Brain microvascular endothelial cell (primary cell): ENCODE results near the gene TMPRSS11B.
"Not testable (repeated sequence)": the region's sequence is repeated elsewhere in the genome, so short reads cannot be mapped to it uniquely, and the experiment has no call there.

Experiments used
- DNase-seq: peaks from one replicate; pipeline ENCODE4 v3.0.0-alpha.2; 2020
- H3K27ac ChIP-seq: fragments of 250-450 bp; sonication (Bioruptor Pico); 2 replicates; pipeline ENCODE4 v1.5.1; 2020; ENCODE audit warnings: mild to moderate bottlenecking, moderate library complexity
- H3K27me3 ChIP-seq: fragments of 250-450 bp; sonication (Bioruptor Pico); replicated peaks from 2 replicates; pipeline ENCODE4 v1.5.1; 2020; ENCODE audit warnings: mild to moderate bottlenecking
- H3K36me3 ChIP-seq: fragments of 250-450 bp; sonication (Bioruptor Pico); replicated peaks from 2 replicates; pipeline ENCODE4 v1.5.1; 2020; ENCODE audit warnings: mild to moderate bottlenecking
- H3K4me3 ChIP-seq: 2 replicates; pipeline ENCODE4 v1.5.1; 2011; ENCODE audit warnings: low read depth, mild to moderate bottlenecking, control low read depth, low read length, moderate library complexity
- CTCF ChIP-seq: IDR thresholded peaks from 2 replicates; pipeline ENCODE4 v1.5.1; 2011; ENCODE audit warnings: low read depth, mild to moderate bottlenecking, moderate library complexity, low read length, control low read depth, inconsistent platforms; ENCODE audit errors: missing control alignments
- in situ Hi-C: cut with HindIII; loops from 2 replicates; pipeline ENCODE4 v1.10.0; 2017; ENCODE audit warnings: low sequenced_read_pairs, low pct_ligation_motif_present

The TMPRSS11B gene

GRCh38 chr4:68216501-68216900 lies 29.0 kb downstream of the TMPRSS11B start:
- no peaks in the 10 kb centered on the region for H3K36me3 ChIP-seq
- TF ChIP-seq CTCF = no peak
- no peak overlapping the region for H3K4me3 ChIP-seq
- H3K27ac ChIP-seq = no peak overlapping the region
- no peak for DNase-seq
- H3K27me3 ChIP-seq = no peaks in the 10 kb centered on the region
- in situ Hi-C loops = no loop called here

GRCh38 chr4:68209003-68209402 lies 36.5 kb downstream of the TMPRSS11B start:
- in situ Hi-C loops = no loop called here

DNA sequence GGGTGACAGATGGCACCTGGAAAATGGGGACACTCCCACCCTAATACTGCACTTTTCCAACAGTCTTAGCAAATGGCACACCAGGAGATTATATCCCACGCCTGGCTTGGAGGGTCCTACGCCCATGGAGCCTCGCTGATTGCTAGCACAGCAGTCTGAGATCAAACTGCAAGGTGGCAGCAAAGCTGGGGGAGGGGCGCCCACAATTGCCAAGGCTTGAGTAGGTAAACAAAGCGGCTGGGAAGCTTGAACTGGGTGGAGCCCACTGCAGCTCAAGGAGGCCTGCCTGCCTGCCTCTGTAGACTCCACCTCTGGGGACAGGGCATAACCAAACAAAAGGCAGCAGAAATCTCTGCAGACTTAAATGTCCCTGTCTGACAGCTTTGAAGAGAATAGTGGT lies 51.2 kb downstream of the TMPRSS11B start:
- not testable (repeated sequence) for DNase-seq, H3K27ac ChIP-seq

More at GRCh38 chr4:68209003-68209402, 36.5 kb downstream of the TMPRSS11B start:
- Histone ChIP-seq H3K36me3 (no peaks in the 10 kb centered on the region), H3K4me3 (no peak overlapping the region), H3K27me3 (no peaks in the 10 kb centered on the region), H3K27ac (no peak overlapping the region)
- no peak for DNase-seq
- no peak for TF ChIP-seq CTCF

GRCh38 chr4:68193194-68193593 lies 52.3 kb downstream of the TMPRSS11B start:
- Histone ChIP-seq H3K36me3 (no peaks in the 10 kb centered on the region), H3K27me3 (no peaks in the 10 kb centered on the region), H3K4me3 (no peak overlapping the region), H3K27ac (no peak overlapping the region)
- TF ChIP-seq CTCF = no peak
- DNase-seq = no peak
- in situ Hi-C loops = no loop called here

More for the DNA sequence above, 51.2 kb downstream of the TMPRSS11B start:
- H3K4me3 ChIP-seq, H3K27me3 ChIP-seq, H3K36me3 ChIP-seq, in situ Hi-C loops: not testable (repeated sequence)

DNA sequence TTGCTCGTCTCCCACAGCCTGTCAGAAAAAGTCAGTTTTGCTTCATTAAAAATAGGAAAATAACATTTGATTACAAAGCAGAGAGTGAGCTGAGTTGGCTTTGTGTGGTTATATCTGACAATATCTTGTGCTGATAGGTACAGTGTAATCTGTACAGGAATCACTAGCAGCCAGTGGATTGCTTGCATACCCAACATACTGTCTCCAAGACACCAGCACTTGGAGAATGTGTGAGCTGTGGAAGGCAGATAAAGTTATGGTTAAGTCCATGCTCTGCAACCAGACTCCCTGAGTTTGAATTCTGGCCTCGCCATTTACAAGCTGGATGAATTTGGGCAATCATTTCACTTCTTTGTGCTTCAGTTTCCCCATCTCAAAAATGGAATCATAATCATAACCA lies 58.3 kb downstream of the TMPRSS11B start:
- DNase-seq = no peak
- no peak for TF ChIP-seq CTCF
- Histone ChIP-seq H3K4me3 (no peak overlapping the region), H3K27ac (no peak overlapping the region), H3K36me3 (no peaks in the 10 kb centered on the region), H3K27me3 (no peaks in the 10 kb centered on the region)
- in situ Hi-C loops = no loop called here

- TF ChIP-seq CTCF = no peak
These were observed 60.6 kb downstream of the TMPRSS11B start for GRCh38 chr4:68184923-68185322.

More at GRCh38 chr4:68184923-68185322, 60.6 kb downstream of the TMPRSS11B start:
- H3K36me3 ChIP-seq = no peaks in the 10 kb centered on the region
- H3K27me3 ChIP-seq = no peaks in the 10 kb centered on the region
- no peak for DNase-seq
- H3K27ac ChIP-seq = no peak overlapping the region
- in situ Hi-C loops = no loop called here
- H3K4me3 ChIP-seq = no peak overlapping the region
